ENCODE results near the gene TADA1.
A peak's percentile ranks its signal among the peaks of the same experiment; 100 is the strongest.
"Not testable (repeated sequence)": the region's sequence is repeated elsewhere in the genome, so short reads cannot be mapped to it uniquely, and the experiment has no call there.

TADA1 gene

GRCh38 chr1:166858726-166859419 is 17.2 kb downstream of the TADA1 start:
- in situ Hi-C loops (cut with HindIII; ENCODE audit: low pct_ligation_motif_present, low pct_unique_long_range_greater_than_20kb, low sequenced_read_pairs), result no loop called here

GRCh38 chr1:166857995-166858394 is 18.1 kb downstream of the TADA1 start:
- DNase-seq, result no peak
- in situ Hi-C loops (cut with HindIII; ENCODE audit: low pct_ligation_motif_present, low pct_unique_long_range_greater_than_20kb, low sequenced_read_pairs), result no loop called here

More at GRCh38 chr1:166858726-166859419, 17.2 kb downstream of the TADA1 start:
- DNase-seq, result no peak

GRCh38 chr1:166855558-166855957 is 20.5 kb downstream of the TADA1 start:
- no peak for DNase-seq
- in situ Hi-C loops (cut with HindIII; ENCODE audit: low pct_ligation_motif_present, low pct_unique_long_range_greater_than_20kb, low sequenced_read_pairs), result no loop called here

GRCh38 chr1:166852918-166853317 is 23.1 kb downstream of the TADA1 start:
- in situ Hi-C loops (cut with HindIII; ENCODE audit: low pct_ligation_motif_present, low pct_unique_long_range_greater_than_20kb, low sequenced_read_pairs), result no loop called here
- DNase-seq, result no peak

- in situ Hi-C loops (cut with HindIII; ENCODE audit: low pct_ligation_motif_present, low pct_unique_long_range_greater_than_20kb, low sequenced_read_pairs), result no loop called here
- no peak for DNase-seq
Observed at GRCh38 chr1:166849135-166849534, 26.9 kb downstream of the TADA1 start.

- DNase-seq, result no peak
- in situ Hi-C loops (cut with HindIII; ENCODE audit: low pct_ligation_motif_present, low pct_unique_long_range_greater_than_20kb, low sequenced_read_pairs), result no loop called here
Observed at GRCh38 chr1:166848193-166848592, 27.9 kb downstream of the TADA1 start.

GRCh38 chr1:166844791-166845190 is 31.3 kb downstream of the TADA1 start:
- in situ Hi-C loops (cut with HindIII; ENCODE audit: low pct_ligation_motif_present, low pct_unique_long_range_greater_than_20kb, low sequenced_read_pairs), result no loop called here
- DNase-seq, result no peak

- DNase-seq, result no peak
- in situ Hi-C loops (cut with HindIII; ENCODE audit: low pct_ligation_motif_present, low pct_unique_long_range_greater_than_20kb, low sequenced_read_pairs), result no loop called here
Observed at GRCh38 chr1:166843769-166844596, 32.1 kb downstream of the TADA1 start.

GRCh38 chr1:166843322-166843721 is 32.7 kb downstream of the TADA1 start:
- in situ Hi-C loops (cut with HindIII; ENCODE audit: low pct_ligation_motif_present, low pct_unique_long_range_greater_than_20kb, low sequenced_read_pairs), result no loop called here
- no peak for DNase-seq

GRCh38 chr1:166840309-166841274 is 35.5 kb downstream of the TADA1 start:
- in situ Hi-C loops (cut with HindIII; ENCODE audit: low pct_ligation_motif_present, low pct_unique_long_range_greater_than_20kb, low sequenced_read_pairs), result no loop called here
- no peak for DNase-seq

GRCh38 chr1:166839600-166840308 is 36.3 kb downstream of the TADA1 start:
- DNase-seq, result peak; percentile 61
- in situ Hi-C loops (cut with HindIII; ENCODE audit: low pct_ligation_motif_present, low pct_unique_long_range_greater_than_20kb, low sequenced_read_pairs), result no loop called here

- in situ Hi-C loops (cut with HindIII; ENCODE audit: low pct_ligation_motif_present, low pct_unique_long_range_greater_than_20kb, low sequenced_read_pairs), result no loop called here
- DNase-seq, result peak; percentile 91
Observed at GRCh38 chr1:166838766-166839599, 37.1 kb downstream of the TADA1 start, which contains the start of gene POGK. Gene POGK, plus strand, starts transcription at chr1:166839475. Its CDS starts 1,482 bp downstream, at chr1:166840957.

- in situ Hi-C loops (cut with HindIII; ENCODE audit: low pct_ligation_motif_present, low pct_unique_long_range_greater_than_20kb, low sequenced_read_pairs), result no loop called here
- no peak for DNase-seq
Observed at GRCh38 chr1:166836733-166837132, 39.3 kb downstream of the TADA1 start.

GRCh38 chr1:166829762-166830161 is 46.3 kb downstream of the TADA1 start:
- in situ Hi-C loops (cut with HindIII; ENCODE audit: low pct_ligation_motif_present, low pct_unique_long_range_greater_than_20kb, low sequenced_read_pairs); DNase-seq: not testable (repeated sequence)

GRCh38 chr1:166827426-166827825 is 48.6 kb downstream of the TADA1 start:
- no peak for DNase-seq
- in situ Hi-C loops (cut with HindIII; ENCODE audit: low pct_ligation_motif_present, low pct_unique_long_range_greater_than_20kb, low sequenced_read_pairs), result no loop called here

GRCh38 chr1:166822385-166822784 is 53.7 kb downstream of the TADA1 start:
- in situ Hi-C loops (cut with HindIII; ENCODE audit: low pct_ligation_motif_present, low pct_unique_long_range_greater_than_20kb, low sequenced_read_pairs), result no loop called here
- DNase-seq, result no peak

GRCh38 chr1:166819974-166820373 is 56.1 kb downstream of the TADA1 start:
- no peak for DNase-seq
- in situ Hi-C loops (cut with HindIII; ENCODE audit: low pct_ligation_motif_present, low pct_unique_long_range_greater_than_20kb, low sequenced_read_pairs), result no loop called here
